ENCODE data around the gene PHACTR1.

DNA sequence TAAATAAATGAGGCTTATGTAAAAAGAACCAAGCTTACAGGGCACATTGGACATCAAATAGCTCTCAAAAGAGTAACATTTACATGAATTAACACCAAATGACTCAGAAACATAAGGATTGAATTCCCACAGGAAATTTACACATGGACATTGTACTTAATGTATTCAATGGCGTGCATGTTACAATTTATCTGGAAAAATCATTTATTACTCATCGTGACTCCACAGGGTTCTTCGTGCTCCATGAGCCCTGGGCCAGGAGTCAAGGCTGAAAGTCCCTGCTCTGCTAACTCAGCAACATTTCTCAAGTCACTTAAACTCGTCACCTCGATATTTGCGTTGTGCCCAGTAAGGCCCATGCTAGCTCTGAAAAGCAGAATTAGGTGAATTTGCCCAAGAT is 158.5 kb downstream of the PHACTR1 start:
- TF ChIP-seq, protein P1, sequence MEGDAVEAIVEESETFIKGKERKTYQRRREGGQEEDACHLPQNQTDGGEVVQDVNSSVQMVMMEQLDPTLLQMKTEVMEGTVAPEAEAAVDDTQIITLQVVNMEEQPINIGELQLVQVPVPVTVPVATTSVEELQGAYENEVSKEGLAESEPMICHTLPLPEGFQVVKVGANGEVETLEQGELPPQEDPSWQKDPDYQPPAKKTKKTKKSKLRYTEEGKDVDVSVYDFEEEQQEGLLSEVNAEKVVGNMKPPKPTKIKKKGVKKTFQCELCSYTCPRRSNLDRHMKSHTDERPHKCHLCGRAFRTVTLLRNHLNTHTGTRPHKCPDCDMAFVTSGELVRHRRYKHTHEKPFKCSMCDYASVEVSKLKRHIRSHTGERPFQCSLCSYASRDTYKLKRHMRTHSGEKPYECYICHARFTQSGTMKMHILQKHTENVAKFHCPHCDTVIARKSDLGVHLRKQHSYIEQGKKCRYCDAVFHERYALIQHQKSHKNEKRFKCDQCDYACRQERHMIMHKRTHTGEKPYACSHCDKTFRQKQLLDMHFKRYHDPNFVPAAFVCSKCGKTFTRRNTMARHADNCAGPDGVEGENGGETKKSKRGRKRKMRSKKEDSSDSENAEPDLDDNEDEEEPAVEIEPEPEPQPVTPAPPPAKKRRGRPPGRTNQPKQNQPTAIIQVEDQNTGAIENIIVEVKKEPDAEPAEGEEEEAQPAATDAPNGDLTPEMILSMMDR (IDR thresholded peaks at IDR 0.05): no peak
- no peak for TF ChIP-seq POLR2A (IDR thresholded peaks at IDR 0.05)
